ENCODE measurements around the gene ALDH3A2.

GRCh38 chr17:19714542-19715411 lies 66.2 kb downstream of the ALDH3A2 start:
- TF ChIP-seq, protein P1, sequence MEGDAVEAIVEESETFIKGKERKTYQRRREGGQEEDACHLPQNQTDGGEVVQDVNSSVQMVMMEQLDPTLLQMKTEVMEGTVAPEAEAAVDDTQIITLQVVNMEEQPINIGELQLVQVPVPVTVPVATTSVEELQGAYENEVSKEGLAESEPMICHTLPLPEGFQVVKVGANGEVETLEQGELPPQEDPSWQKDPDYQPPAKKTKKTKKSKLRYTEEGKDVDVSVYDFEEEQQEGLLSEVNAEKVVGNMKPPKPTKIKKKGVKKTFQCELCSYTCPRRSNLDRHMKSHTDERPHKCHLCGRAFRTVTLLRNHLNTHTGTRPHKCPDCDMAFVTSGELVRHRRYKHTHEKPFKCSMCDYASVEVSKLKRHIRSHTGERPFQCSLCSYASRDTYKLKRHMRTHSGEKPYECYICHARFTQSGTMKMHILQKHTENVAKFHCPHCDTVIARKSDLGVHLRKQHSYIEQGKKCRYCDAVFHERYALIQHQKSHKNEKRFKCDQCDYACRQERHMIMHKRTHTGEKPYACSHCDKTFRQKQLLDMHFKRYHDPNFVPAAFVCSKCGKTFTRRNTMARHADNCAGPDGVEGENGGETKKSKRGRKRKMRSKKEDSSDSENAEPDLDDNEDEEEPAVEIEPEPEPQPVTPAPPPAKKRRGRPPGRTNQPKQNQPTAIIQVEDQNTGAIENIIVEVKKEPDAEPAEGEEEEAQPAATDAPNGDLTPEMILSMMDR (conservative IDR thresholded peaks at IDR 0.05 in 1 of 2, IDR thresholded peaks at IDR 0.05 in 1 of 2; ENCODE audit: extremely low read depth in 1 of 2, insufficient read depth in 1 of 2, low read depth in 1 of 2, low read length in 2 of 2): no peak
- TF ChIP-seq EZH2 (IDR thresholded peaks at IDR 0.05; ENCODE audit: borderline replicate concordance, low read length): no peak
